Activated CD4-positive, CD25-positive, alpha-beta regulatory T cell treated with anti-CD3 and anti-CD28 coated beads, Interleukin-2, amount 50 U/mL, for 16 hours (primary cell): ENCODE results near the gene ANKRD23.
"Not testable (repeated sequence)": the region's sequence is repeated elsewhere in the genome, so short reads cannot be mapped to it uniquely, and the experiment has no call there.

Experiments
- DNase-seq: peaks from one replicate; pipeline ENCODE4 v3.0.0-alpha.2; 2020; ENCODE audit warnings: low read depth, low spot score

Gene ANKRD23

DNA sequence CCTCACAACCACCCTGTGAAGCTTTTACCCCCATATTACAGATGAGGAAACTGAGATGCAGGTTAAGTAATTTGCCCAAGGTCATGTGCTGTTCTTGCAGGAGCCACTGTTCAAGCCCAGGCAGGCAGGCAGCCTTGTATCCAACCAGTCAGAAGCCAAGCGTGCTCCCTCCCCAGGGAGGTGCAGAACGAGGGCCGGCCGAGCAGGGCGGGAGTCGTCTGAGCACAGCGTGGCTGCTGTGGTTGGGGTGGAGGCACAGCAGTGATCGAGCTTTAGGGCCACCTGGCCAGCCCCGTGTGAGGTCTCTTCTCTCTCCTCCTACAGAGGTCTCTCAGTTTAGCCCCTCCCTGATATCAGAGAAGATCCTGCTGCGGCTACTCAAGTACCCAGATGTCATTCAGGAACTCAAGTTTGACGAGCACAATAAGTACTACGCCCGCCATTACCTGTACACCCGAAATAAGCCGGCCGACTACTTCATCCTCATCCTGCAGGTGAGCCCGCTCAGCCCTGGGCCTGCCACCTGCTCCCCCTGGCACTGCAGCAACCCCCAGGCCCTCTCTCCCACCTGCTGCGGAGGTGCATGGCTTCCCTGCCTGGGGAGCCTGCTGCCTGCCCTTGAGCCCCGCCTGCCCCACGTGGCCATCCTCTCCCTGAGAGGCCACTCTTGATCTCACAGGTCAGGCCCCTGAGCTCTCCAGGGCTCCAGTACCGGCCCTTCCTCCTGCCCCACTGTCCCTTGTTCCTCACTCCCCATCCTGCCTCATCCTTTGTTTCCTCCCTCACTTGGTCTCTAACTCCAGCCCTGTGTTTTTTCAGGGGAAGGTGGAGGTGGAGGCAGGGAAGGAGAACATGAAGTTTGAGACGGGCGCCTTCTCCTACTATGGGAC, 44.8 kb downstream of the ANKRD23 start:
- no peak for DNase-seq

DNA sequence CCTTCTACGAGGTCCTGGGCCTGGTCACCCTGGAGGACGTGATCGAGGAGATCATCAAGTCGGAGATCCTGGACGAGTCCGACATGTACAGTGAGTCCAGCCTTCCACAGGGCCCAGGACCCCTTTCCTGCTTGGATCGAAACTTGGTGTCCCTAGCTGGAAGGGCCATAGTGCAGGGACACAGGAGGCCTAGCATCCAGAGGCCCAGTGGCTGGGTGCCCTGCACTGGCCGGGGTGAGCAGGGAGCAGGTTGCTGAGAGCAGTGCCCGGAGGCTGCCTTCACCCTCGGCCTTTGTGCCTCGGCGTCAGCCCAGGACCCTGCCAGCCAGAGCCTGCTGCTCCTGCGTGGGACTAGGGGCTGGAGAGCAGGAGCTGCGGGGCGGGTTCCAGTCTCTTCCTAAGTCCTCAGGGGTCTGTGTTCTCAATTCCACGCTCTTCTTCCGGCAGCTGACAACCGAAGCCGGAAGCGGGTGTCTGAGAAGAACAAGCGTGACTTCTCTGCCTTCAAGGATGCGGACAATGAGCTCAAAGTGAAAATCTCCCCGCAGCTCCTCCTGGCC, 46.7 kb downstream of the ANKRD23 start:
- no peak for DNase-seq

- DNase-seq: not testable (repeated sequence)
Observed at GRCh38 chr2:96796497-96796896, 47.3 kb downstream of the ANKRD23 start.

- no peak for DNase-seq
Observed at GRCh38 chr2:96795076-96795475, 48.7 kb downstream of the ANKRD23 start.

- no peak for DNase-seq
Observed at GRCh38 chr2:96792772-96793749, 50.8 kb downstream of the ANKRD23 start.

DNA sequence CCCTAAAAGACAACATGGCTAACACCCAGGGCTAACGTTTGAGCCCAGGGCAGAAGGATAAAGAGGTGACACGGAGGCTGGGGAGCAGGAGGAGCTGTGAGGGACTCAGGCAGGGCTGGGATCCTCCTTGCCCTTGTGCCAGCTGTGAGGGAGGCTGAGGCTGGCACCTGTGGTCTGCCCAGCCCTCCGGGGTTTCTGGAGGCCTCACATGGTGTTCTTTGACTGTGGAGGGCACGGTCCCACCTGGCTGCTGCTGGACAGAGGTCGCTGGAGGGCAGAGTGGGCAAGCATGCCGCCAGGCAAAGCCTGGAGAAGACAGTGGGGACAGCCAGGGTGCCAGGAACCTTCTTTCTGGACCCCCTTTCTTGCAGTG, 54.6 kb downstream of the ANKRD23 start:
- DNase-seq: no peak

DNA sequence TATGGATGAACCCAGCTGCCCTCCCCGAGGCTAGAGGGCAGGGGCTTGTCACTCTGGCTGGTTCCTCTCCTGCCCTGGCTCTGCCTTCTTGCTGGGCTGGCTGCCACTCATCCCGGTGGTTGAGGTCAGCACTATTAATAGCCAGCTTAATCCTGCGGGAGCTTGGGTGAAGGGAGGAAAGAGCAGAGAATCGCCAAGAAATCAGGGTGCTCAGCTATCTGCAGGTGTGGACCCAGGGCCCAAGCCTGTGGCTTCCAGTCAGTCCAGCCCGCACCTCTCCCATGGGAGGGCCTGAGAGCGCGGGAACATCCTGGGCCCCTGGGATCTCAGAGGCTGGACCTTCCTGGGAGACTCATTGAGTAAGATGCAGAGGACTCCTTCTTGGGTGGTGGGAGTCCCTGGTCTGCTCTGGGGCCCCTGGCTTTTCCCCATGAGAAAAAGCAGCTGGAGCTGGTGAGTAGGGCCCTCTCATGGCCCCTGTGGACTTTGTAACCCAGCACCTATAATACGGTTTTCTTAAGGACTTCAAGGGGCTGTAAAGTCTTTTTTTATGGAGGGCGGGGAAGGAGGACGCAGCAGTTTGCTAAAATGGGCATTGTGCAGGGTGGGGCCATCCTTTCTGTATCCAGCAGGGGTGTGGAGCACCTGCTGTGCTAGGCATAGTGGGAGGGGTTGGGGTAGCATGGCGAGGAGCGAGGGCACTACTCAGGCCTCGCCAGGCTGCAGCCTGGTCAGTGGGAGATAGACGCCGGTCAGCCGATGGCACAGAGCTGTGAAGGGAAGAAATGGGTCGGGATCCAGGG, 55.2 kb downstream of the ANKRD23 start:
- DNase-seq: no peak
